H9 (cell line): Measurements from ENCODE around the gene ADGRD1. TPM values are rescaled to one million over a fixed set of nuclear protein-coding genes. Genes with fewer than 3 reads are reported as not detected.

Source experiments
- DNase-seq: peaks from one replicate; pipeline ENCODE4 v3.0.0-alpha.2; 2017
- H2AFZ ChIP-seq: one replicate; pipeline ENCODE4 v1.6.1; 2013; ENCODE audit warnings: mild to moderate bottlenecking, low read length, control low read depth, moderate library complexity
- H2AK5ac ChIP-seq: 2 replicates; pipeline ENCODE4 v1.6.1; 2013; ENCODE audit warnings: low read length, control low read depth, mixed read lengths; ENCODE audit not compliant: insufficient read length
- H2BK120ac ChIP-seq: one replicate; pipeline ENCODE4 v1.6.1; 2013; ENCODE audit warnings: low read depth, mild to moderate bottlenecking, low read length, control low read depth, inconsistent platforms; ENCODE audit not compliant: poor library complexity, severe bottlenecking
- H2BK12ac ChIP-seq: 2 replicates; pipeline ENCODE4 v1.6.1; 2013; ENCODE audit warnings: low read length, control low read depth, mixed read lengths, low read depth; ENCODE audit not compliant: insufficient read length
- H2BK15ac ChIP-seq: 2 replicates; pipeline ENCODE4 v1.6.1; 2013; ENCODE audit warnings: low read depth, low read length, control low read depth
- H2BK20ac ChIP-seq: one replicate; pipeline ENCODE4 v1.6.1; 2013; ENCODE audit warnings: low read depth, mild to moderate bottlenecking, low read length, control low read depth, inconsistent platforms; ENCODE audit not compliant: poor library complexity, severe bottlenecking
- H2BK5ac ChIP-seq: 2 replicates; pipeline ENCODE4 v1.6.1; 2013; ENCODE audit warnings: low read length, control low read depth, mixed read lengths; ENCODE audit not compliant: insufficient read length
- H3K14ac ChIP-seq: 2 replicates; pipeline ENCODE4 v1.6.1; 2013; ENCODE audit warnings: low read length, control low read depth; ENCODE audit not compliant: insufficient read depth
- H3K18ac ChIP-seq: 2 replicates; pipeline ENCODE4 v1.6.1; 2013; ENCODE audit warnings: low read depth, mild to moderate bottlenecking, mixed read lengths, low read length, control low read depth; ENCODE audit not compliant: insufficient read length
- H3K23ac ChIP-seq: 2 replicates; pipeline ENCODE4 v1.6.1; 2013; ENCODE audit warnings: low read length, control low read depth, mixed read lengths, low read depth; ENCODE audit not compliant: insufficient read length
- H3K23me2 ChIP-seq: 2 replicates; pipeline ENCODE4 v1.6.1; 2013; ENCODE audit warnings: low read depth, mild to moderate bottlenecking, mixed read lengths, low read length, control low read depth; ENCODE audit not compliant: insufficient read length, poor library complexity, severe bottlenecking
- H3K27ac ChIP-seq: 2 replicates; pipeline ENCODE4 v1.5.1; 2013; ENCODE audit warnings: low read length, control low read depth, mixed read lengths, low read depth; ENCODE audit not compliant: insufficient read length
- H3K27me3 ChIP-seq: 2 replicates; pipeline ENCODE4 v1.6.1; 2013; ENCODE audit warnings: low read length, control low read depth, inconsistent platforms; ENCODE audit not compliant: insufficient read depth
- H3K4ac ChIP-seq: 2 replicates; pipeline ENCODE4 v1.6.1; 2013; ENCODE audit warnings: low read depth, mild to moderate bottlenecking, control low read depth, inconsistent platforms, low read length, moderate library complexity
- H3K4me1 ChIP-seq: 2 replicates; pipeline ENCODE4 v1.6.1; 2013; ENCODE audit warnings: low read length, control low read depth, inconsistent platforms; ENCODE audit not compliant: insufficient read depth
- H3K4me2 ChIP-seq: 2 replicates; pipeline ENCODE4 v1.6.1; 2013; ENCODE audit warnings: low read length, control low read depth, mixed read lengths; ENCODE audit not compliant: insufficient read length, insufficient read depth
- H3K56ac ChIP-seq: 2 replicates; pipeline ENCODE4 v1.6.1; 2013; ENCODE audit warnings: low read depth, mild to moderate bottlenecking, mixed read lengths, low read length, control low read depth; ENCODE audit not compliant: insufficient read length
- H3K79me1 ChIP-seq: 2 replicates; pipeline ENCODE4 v1.6.1; 2013; ENCODE audit warnings: low read depth, mild to moderate bottlenecking, moderate library complexity, low read length, control low read depth, inconsistent platforms; ENCODE audit not compliant: insufficient read depth, poor library complexity, severe bottlenecking
- H3K79me2 ChIP-seq: 2 replicates; pipeline ENCODE4 v1.6.1; 2013; ENCODE audit warnings: low read length, control low read depth, inconsistent platforms; ENCODE audit not compliant: insufficient read depth
- H3K9ac ChIP-seq: 2 replicates; pipeline ENCODE4 v1.6.1; 2013; ENCODE audit warnings: low read length, control low read depth, mixed read lengths; ENCODE audit not compliant: insufficient read length; ENCODE audit errors: extremely low read depth
- H3K9me3 ChIP-seq: one replicate; pipeline ENCODE4 v1.6.1; 2013; ENCODE audit warnings: low read depth, low read length, inconsistent platforms; ENCODE audit not compliant: control insufficient read depth
- H3T11ph ChIP-seq: one replicate; pipeline ENCODE4 v1.6.1; 2013; ENCODE audit warnings: mild to moderate bottlenecking, low read length, control low read depth, inconsistent platforms
- H4K20me1 ChIP-seq: one replicate; pipeline ENCODE4 v1.6.1; 2013; ENCODE audit not compliant: control insufficient read depth, insufficient read length, insufficient read depth
- H4K5ac ChIP-seq: 2 replicates; pipeline ENCODE4 v1.6.1; 2013; ENCODE audit warnings: low read depth, mild to moderate bottlenecking, mixed read lengths, low read length, control low read depth; ENCODE audit not compliant: insufficient read length
- H4K8ac ChIP-seq: replicated peaks from 2 replicates; pipeline ENCODE4 v1.6.1; 2013; ENCODE audit warnings: low read length, control low read depth, mixed read lengths, low read depth; ENCODE audit not compliant: insufficient read length
- H4K91ac ChIP-seq: 2 replicates; pipeline ENCODE4 v1.6.1; 2013; ENCODE audit warnings: low read depth, mild to moderate bottlenecking, moderate library complexity, mixed read lengths, low read length, control low read depth; ENCODE audit not compliant: insufficient read length
- H3K27ac Mint-ChIP-seq, 3 experiments: 2 replicates in 2 of 3; 3 replicates in 1 of 3; pipeline ENCODE4 v1.8.0; 2020 to 2021; ENCODE audit warnings: mixed read lengths in 3 of 3, mild to moderate bottlenecking in 1 of 3, moderate library complexity in 1 of 3
- H3K27me3 Mint-ChIP-seq: 2 replicates; pipeline ENCODE4 v1.8.0; 2021; ENCODE audit warnings: low read depth, mild to moderate bottlenecking, moderate library complexity, mixed read lengths
- H3K36me3 Mint-ChIP-seq, 3 experiments: 2 replicates in 2 of 3; 3 replicates in 1 of 3; pipeline ENCODE4 v1.8.0; 2020 to 2021; ENCODE audit warnings: low read depth in 3 of 3, mixed read lengths in 3 of 3; ENCODE audit not compliant: insufficient read depth in 1 of 3
- H3K4me1 Mint-ChIP-seq, 2 experiments: 2 replicates each; pipeline ENCODE4 v1.8.0; 2020; ENCODE audit warnings: mixed read lengths in 2 of 2
- H3K4me3 Mint-ChIP-seq, 2 experiments: 2 replicates in 1 of 2; 3 replicates in 1 of 2; pipeline ENCODE4 v1.8.0; 2020 to 2021; ENCODE audit warnings: mild to moderate bottlenecking in 2 of 2, mixed read lengths in 2 of 2, moderate library complexity in 1 of 2
- H3K9me3 Mint-ChIP-seq, 2 experiments: 2 replicates in 1 of 2; 3 replicates in 1 of 2; pipeline ENCODE4 v1.8.0; 2020; ENCODE audit warnings: mild to moderate bottlenecking in 2 of 2, mixed read lengths in 2 of 2, moderate library complexity in 1 of 2
- CTCF ChIP-seq: fragments of 200-600 bp; sonication (generic); conservative IDR thresholded peaks from 3 replicates; pipeline ENCODE4 v1.8.0; 2021; ENCODE audit warnings: antibody characterized with exemption, mild to moderate bottlenecking
- WGBS: extraction: QIAGEN DNeasy Blood & Tissue Kit; methylation state at CpG from one replicate; pipeline ENCODE4 v1.1.7; 2013; ENCODE audit warnings: missing lambda C conversion rate, low lambda C conversion rate, mixed read lengths; ENCODE audit not compliant: insufficient read length; ENCODE audit errors: extremely low coverage; 5-methylcytosine and 5-hydroxymethylcytosine counted together
- total RNA-seq: library from RNA; stranded (reverse); gene quantifications from 2 replicates; pipeline ENCODE4 v1.2.1, GENCODE V29; 2021

ADGRD1 gene
- total RNA-seq, 1 experiment from 2014 or later, result 0.52 TPM

GRCh38 chr12:131115766-131116467 is 162.2 kb downstream of the ADGRD1 start:
- Histone ChIP-seq H2AFZ (no peak overlapping the region), H3K23ac (no peak overlapping the region), H2BK12ac (no peak overlapping the region), H2BK15ac (no peak overlapping the region), H3K27me3 (no peaks in the 10 kb centered on the region), H3K79me1 (no peaks in the 10 kb centered on the region), H3K4ac (no peak overlapping the region), H3K4me2 (no peak overlapping the region), H3K79me2 (no peaks in the 10 kb centered on the region), H3K14ac (no peak overlapping the region), H4K91ac (no peak overlapping the region), H3K4me1 (no peaks in the 10 kb centered on the region), H3T11ph (no peak overlapping the region), H3K9me3 (no peaks in the 10 kb centered on the region), H4K8ac (no peak overlapping the region), H2BK5ac (no peak overlapping the region), H2AK5ac (no peak overlapping the region), H3K23me2 (no peaks in the 10 kb centered on the region), H2BK120ac (no peak overlapping the region), H4K5ac (no peak overlapping the region), H3K9ac (no peak overlapping the region), H4K20me1 (no peaks in the 10 kb centered on the region), H3K18ac (no peak overlapping the region), H3K27ac (no peak overlapping the region), H3K56ac (no peak overlapping the region), H2BK20ac (no peak overlapping the region)
- H3K27ac Mint-ChIP-seq, result no peak overlapping the region; a peak in 1 of 7 replicates
- peaks cover 10 to 14% of the 10 kb centered on the region in 2 experiments for H3K4me1 Mint-ChIP-seq
- DNase-seq, result no peak
- H3K27me3 Mint-ChIP-seq, result peaks cover 21% of the 10 kb centered on the region
- WGBS, result no CpG with 5 or more reads among the region's 8 CpGs
- H3K4me3 Mint-ChIP-seq, result no peak overlapping the region
- H3K9me3 Mint-ChIP-seq, result no peaks in the 10 kb centered on the region
- no peak for TF ChIP-seq CTCF
- H3K36me3 Mint-ChIP-seq, result no peaks in the 10 kb centered on the region
